Osteoblast (primary cell): ENCODE results near the gene KCNJ11. TPM values are rescaled to one million over a fixed set of nuclear protein-coding genes. Genes with fewer than 3 reads are reported as not detected.

ENCODE experiments used
- DNase-seq: peaks from one replicate; pipeline ENCODE4 v3.0.0; 2011; ENCODE audit warnings: low spot score, mixed read lengths; ENCODE audit not compliant: insufficient read length; ENCODE audit errors: missing footprints
- H2AFZ ChIP-seq: 2 replicates; pipeline ENCODE4 v1.6.0; 2011; ENCODE audit warnings: mild to moderate bottlenecking, low read length
- H3K27ac ChIP-seq: 2 replicates; pipeline ENCODE4 v1.5.1; 2011; ENCODE audit warnings: mild to moderate bottlenecking, low read depth, low read length, moderate library complexity
- H3K27me3 ChIP-seq: 2 replicates; pipeline ENCODE4 v1.6.0; 2012; ENCODE audit warnings: mild to moderate bottlenecking, control low read depth, inconsistent platforms, low read length, moderate library complexity; ENCODE audit not compliant: insufficient read depth
- H3K36me3 ChIP-seq: 2 replicates; pipeline ENCODE4 v1.5.1; 2011; ENCODE audit warnings: mild to moderate bottlenecking, low read length, control low read depth, moderate library complexity; ENCODE audit not compliant: insufficient read depth
- H3K4me1 ChIP-seq: 2 replicates; pipeline ENCODE4 v1.5.1; 2011; ENCODE audit warnings: mild to moderate bottlenecking, low read length, control low read depth, moderate library complexity; ENCODE audit not compliant: insufficient read depth
- H3K4me2 ChIP-seq: 2 replicates; pipeline ENCODE4 v1.6.0; 2011; ENCODE audit warnings: mild to moderate bottlenecking, low read length; ENCODE audit not compliant: insufficient read depth
- H3K4me3 ChIP-seq: fragments of 200-600 bp; sonication (generic); 3 replicates; pipeline ENCODE4 v1.5.1; 2012; ENCODE audit warnings: mild to moderate bottlenecking, low read length, inconsistent platforms; ENCODE audit not compliant: insufficient read depth
- H3K79me2 ChIP-seq: 2 replicates; pipeline ENCODE4 v1.6.0; 2012; ENCODE audit warnings: mild to moderate bottlenecking, low read length, control low read depth, inconsistent platforms; ENCODE audit not compliant: insufficient read depth
- H3K9me3 ChIP-seq: 2 replicates; pipeline ENCODE4 v1.5.1; 2011; ENCODE audit warnings: low read depth, low read length, control low read depth
- H4K20me1 ChIP-seq: 2 replicates; pipeline ENCODE4 v1.6.0; 2012; ENCODE audit warnings: mild to moderate bottlenecking, low read length, control low read depth; ENCODE audit not compliant: insufficient read depth
- total RNA-seq: library from RNA; depleted of rRNA; stranded (reverse); fragments of >200 nt; gene quantifications from 2 replicates; pipeline ENCODE4 v1.2.3, GENCODE V29; 2012
- TF ChIP-seq, protein P1 (sequence below): IDR thresholded peaks from 2 replicates; pipeline ENCODE4 v1.5.1; 2011; ENCODE audit warnings: mild to moderate bottlenecking, low read depth, low read length, moderate library complexity; ENCODE audit errors: extremely low read depth

The KCNJ11 gene
- total RNA-seq, 1 donor: under 0.01 TPM

DNA sequence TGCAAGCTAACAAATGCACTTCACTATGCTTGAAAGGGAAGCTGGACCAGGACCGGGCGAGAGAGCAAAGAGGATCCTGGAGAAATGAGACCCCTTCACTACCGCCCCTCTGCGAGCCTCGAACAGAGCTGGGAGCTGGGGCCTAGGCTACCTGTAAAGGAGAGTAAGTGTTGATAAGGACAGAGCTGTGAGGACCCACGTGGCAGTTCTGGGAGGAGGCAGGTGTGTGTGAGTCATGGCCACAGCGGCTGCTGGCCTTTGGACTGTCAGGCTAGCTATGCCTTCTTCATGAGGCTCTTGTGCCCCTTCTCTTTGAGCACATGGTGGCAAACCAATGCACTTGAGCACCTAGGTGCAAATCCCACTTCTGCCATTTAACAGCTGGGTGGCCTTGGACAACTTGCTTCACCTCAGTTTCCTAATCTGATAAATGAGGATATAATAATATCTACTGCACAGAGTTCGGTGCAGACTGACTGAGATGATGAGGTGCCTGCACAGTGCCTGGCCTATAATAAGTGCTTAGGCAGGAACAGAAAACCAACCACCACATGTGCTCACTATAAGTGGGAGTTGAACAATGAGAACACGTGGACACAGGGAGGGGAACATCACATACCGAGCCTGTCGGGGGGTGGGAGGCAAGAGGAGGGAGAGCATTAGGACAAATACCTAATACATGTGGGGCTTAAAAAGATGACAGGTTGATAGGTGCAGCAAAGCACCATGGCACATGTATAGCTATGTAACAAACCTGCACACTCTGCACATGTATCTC, 35.3 kb upstream of the KCNJ11 start:
- Histone ChIP-seq H2AFZ (no peak overlapping the region), H3K9me3 (no peaks in the 10 kb centered on the region), H4K20me1 (no peaks in the 10 kb centered on the region), H3K79me2 (no peaks in the 10 kb centered on the region), H3K4me3 (no peak overlapping the region), H3K4me2 (no peak overlapping the region), H3K36me3 (no peaks in the 10 kb centered on the region), H3K4me1 (no peaks in the 10 kb centered on the region), H3K27me3 (peaks cover 14% of the 10 kb centered on the region), H3K27ac (no peak overlapping the region)
- TF ChIP-seq, protein P1, sequence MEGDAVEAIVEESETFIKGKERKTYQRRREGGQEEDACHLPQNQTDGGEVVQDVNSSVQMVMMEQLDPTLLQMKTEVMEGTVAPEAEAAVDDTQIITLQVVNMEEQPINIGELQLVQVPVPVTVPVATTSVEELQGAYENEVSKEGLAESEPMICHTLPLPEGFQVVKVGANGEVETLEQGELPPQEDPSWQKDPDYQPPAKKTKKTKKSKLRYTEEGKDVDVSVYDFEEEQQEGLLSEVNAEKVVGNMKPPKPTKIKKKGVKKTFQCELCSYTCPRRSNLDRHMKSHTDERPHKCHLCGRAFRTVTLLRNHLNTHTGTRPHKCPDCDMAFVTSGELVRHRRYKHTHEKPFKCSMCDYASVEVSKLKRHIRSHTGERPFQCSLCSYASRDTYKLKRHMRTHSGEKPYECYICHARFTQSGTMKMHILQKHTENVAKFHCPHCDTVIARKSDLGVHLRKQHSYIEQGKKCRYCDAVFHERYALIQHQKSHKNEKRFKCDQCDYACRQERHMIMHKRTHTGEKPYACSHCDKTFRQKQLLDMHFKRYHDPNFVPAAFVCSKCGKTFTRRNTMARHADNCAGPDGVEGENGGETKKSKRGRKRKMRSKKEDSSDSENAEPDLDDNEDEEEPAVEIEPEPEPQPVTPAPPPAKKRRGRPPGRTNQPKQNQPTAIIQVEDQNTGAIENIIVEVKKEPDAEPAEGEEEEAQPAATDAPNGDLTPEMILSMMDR: no peak
- no peak for DNase-seq

DNA sequence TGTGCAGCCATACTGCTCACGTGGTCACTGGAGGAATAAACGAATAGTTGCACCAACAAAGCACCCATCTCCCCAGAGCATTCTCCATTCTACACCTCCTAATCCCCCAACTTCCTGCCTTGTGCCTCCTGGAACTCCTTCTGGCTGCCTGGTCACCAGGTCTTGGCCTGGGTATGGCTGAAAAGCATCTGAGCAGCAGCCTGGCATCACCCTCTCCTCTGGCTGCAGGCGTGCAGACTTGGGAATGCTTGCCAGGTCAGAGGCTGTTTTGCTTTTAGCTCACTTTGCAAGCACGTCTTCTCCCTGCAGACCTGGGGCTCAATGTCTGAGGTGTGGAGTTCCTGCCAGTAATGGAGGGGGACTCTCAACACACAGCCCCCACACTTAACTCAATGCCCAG, 33.3 kb upstream of the KCNJ11 start:
- no peaks in the 10 kb centered on the region for H3K9me3 ChIP-seq
- peaks cover 19% of the 10 kb centered on the region for H3K27me3 ChIP-seq
- H3K4me1 ChIP-seq: no peaks in the 10 kb centered on the region
- no peak overlapping the region for H2AFZ ChIP-seq
- H3K4me3 ChIP-seq: no peak overlapping the region
- no peak overlapping the region for H3K4me2 ChIP-seq
- TF ChIP-seq, protein P1: no peak
- DNase-seq: no peak
- H3K79me2 ChIP-seq: no peaks in the 10 kb centered on the region
- no peaks in the 10 kb centered on the region for H3K36me3 ChIP-seq
- H3K27ac ChIP-seq: no peak overlapping the region
- H4K20me1 ChIP-seq: no peaks in the 10 kb centered on the region

DNA sequence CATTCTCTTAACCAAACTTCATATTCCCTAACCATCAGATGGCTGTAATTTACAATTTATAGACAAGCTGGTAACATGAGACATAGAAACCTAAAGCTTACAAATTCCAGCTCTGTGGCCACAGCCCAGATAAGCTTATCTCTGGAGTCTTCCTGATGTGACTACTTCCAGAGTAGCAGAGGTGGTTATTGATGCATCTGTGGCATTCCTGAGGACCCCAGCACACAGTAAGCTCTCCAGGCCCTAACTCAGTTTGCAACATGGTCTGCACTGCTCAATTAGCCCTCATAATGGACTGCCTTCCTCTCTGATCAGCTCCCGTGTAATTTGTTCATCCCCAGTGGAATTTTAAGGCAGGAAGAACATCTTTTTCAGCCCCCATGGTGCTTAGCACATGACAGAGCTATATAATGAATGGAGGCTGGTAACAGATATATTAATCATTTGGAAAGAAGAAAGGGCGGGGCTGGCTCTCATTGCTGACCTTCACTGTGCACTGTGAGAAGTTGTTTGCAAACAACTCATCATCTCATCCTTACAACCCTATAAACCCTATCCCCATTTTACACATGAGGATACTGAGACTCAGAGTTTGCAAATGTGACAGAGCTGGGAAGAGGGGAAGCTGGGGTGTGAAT, 30.1 kb upstream of the KCNJ11 start:
- Histone ChIP-seq H4K20me1 (no peaks in the 10 kb centered on the region), H2AFZ (no peak overlapping the region), H3K4me2 (no peak overlapping the region), H3K4me3 (no peak overlapping the region), H3K36me3 (no peaks in the 10 kb centered on the region), H3K27me3 (peaks cover 26% of the 10 kb centered on the region), H3K9me3 (no peaks in the 10 kb centered on the region), H3K79me2 (no peaks in the 10 kb centered on the region), H3K4me1 (no peaks in the 10 kb centered on the region), H3K27ac (no peak overlapping the region)
- no peak for DNase-seq
- TF ChIP-seq, protein P1: no peak

DNA sequence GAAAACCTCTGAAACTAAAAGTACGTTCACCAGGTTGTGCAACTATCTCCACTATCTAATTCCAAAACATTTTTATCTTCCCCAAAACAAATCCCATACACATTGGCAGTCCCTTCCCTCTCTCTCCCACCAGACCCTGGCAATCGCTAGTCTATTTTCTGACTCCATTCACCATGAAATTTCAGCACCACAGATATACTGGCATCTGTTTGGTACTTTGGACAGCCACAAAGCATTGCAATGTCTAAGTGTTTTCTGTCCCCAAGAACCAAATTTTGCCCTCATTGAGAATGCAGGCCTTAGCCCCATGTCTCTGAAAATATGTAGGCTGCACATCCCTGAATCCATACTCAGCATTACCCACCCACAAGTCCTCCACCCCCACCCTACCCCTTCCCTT, 28.0 kb upstream of the KCNJ11 start:
- no peaks in the 10 kb centered on the region for H4K20me1 ChIP-seq
- H3K4me2 ChIP-seq: no peak overlapping the region
- no peaks in the 10 kb centered on the region for H3K79me2 ChIP-seq
- DNase-seq: no peak
- H2AFZ ChIP-seq: no peak overlapping the region
- H3K27ac ChIP-seq: no peak overlapping the region
- TF ChIP-seq, protein P1: no peak
- no peak overlapping the region for H3K4me3 ChIP-seq
- peaks cover 30% of the 10 kb centered on the region for H3K27me3 ChIP-seq
- H3K4me1 ChIP-seq: no peaks in the 10 kb centered on the region
- H3K36me3 ChIP-seq: no peaks in the 10 kb centered on the region
- no peaks in the 10 kb centered on the region for H3K9me3 ChIP-seq
